Measurements from ENCODE around the gene GRAMD1A. TPM values are rescaled to one million over a fixed set of nuclear protein-coding genes. Genes with fewer than 3 reads are reported as not detected.

The GRAMD1A gene
- total RNA-seq, 1 donor from 2014 or later, result 88.0 TPM

DNA sequence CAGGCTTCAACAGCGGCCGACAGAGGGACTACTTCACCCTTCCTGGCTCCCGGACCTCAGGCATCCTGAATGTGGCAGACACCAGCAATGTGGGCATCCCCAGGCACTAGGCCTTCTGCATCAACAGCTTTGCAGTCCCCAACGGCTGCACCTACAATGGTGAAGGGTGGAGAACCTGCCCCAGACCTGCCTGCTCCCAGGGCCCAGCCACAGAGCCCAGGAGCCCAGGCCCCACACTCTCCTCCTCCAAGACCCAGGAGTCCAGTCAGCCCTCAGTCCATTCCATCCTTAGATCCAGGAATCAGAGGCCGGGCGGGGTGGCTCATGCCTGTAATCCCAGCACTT is 75.9 kb downstream of the GRAMD1A start:
- Histone ChIP-seq H3K36me3 (ENCODE audit: control insufficient read depth, insufficient read depth, low read length) (no peaks in the 10 kb centered on the region), H3K4me3 (ENCODE audit: low read depth, low read length) (no peak overlapping the region), H3K27me3 (ENCODE audit: control insufficient read depth, insufficient read depth, low read length) (no peaks in the 10 kb centered on the region)
- TF ChIP-seq, protein P1, sequence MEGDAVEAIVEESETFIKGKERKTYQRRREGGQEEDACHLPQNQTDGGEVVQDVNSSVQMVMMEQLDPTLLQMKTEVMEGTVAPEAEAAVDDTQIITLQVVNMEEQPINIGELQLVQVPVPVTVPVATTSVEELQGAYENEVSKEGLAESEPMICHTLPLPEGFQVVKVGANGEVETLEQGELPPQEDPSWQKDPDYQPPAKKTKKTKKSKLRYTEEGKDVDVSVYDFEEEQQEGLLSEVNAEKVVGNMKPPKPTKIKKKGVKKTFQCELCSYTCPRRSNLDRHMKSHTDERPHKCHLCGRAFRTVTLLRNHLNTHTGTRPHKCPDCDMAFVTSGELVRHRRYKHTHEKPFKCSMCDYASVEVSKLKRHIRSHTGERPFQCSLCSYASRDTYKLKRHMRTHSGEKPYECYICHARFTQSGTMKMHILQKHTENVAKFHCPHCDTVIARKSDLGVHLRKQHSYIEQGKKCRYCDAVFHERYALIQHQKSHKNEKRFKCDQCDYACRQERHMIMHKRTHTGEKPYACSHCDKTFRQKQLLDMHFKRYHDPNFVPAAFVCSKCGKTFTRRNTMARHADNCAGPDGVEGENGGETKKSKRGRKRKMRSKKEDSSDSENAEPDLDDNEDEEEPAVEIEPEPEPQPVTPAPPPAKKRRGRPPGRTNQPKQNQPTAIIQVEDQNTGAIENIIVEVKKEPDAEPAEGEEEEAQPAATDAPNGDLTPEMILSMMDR (IDR thresholded peaks at IDR 0.05; ENCODE audit: insufficient read depth, low read length, poor library complexity, severe bottlenecking), result no peak
- DNase-seq (ENCODE audit: low read depth), result no peak

Other genes starting within 250 kb of the GRAMD1A start
- gene ZNF599, start 227.1 kb upstream of the GRAMD1A start, total RNA-seq, result 4.6 and 7.7 TPM in 2 replicates
- 1.6 and 2.1 TPM in 2 replicates for gene ZNF30, start 73.4 kb upstream of the GRAMD1A start, total RNA-seq
- gene ZNF792, start 36.1 kb upstream of the GRAMD1A start, total RNA-seq, result 5.6 and 6.1 TPM in 2 replicates
- 1.6 and 1.8 TPM in 2 replicates for gene SCN1B, start 30.1 kb downstream of the GRAMD1A start, total RNA-seq
- 1.6 and 2.3 TPM in 2 replicates for gene HPN, start 41.4 kb downstream of the GRAMD1A start, total RNA-seq
- gene FXYD3, start 115.5 kb downstream of the GRAMD1A start, total RNA-seq, result 0.50 and 0.89 TPM in 2 replicates
- gene LGI4, start 134.7 kb downstream of the GRAMD1A start, total RNA-seq, result not detected in 2 replicates
- gene FXYD1, start 138.5 kb downstream of the GRAMD1A start, total RNA-seq, result not detected in 2 replicates
- gene FXYD7, start 142.9 kb downstream of the GRAMD1A start, total RNA-seq, result not detected in 2 replicates
- 135 and 153 TPM in 2 replicates for gene FXYD5, start 154.4 kb downstream of the GRAMD1A start, total RNA-seq
- not detected in 2 replicates for gene FAM187B, start 228.4 kb downstream of the GRAMD1A start, total RNA-seq
- 147 and 247 TPM in 2 replicates for gene LSR, start 248.7 kb downstream of the GRAMD1A start, total RNA-seq

All from kidney epithelial cell (primary cell).